Activated CD4-positive, alpha-beta T cell treated with anti-CD3 and anti-CD28 coated beads for 36 hours (primary cell): ENCODE data around the gene P2RY8. TPM values are rescaled to one million over a fixed set of nuclear protein-coding genes. Genes with fewer than 3 reads are reported as not detected.

ENCODE experiments used
- ATAC-seq: fragments of 200-7000 bp; cut with Tn5 transposase; one replicate; pipeline ENCODE4 v1.10.0; 2021; ENCODE audit warnings: mild to moderate bottlenecking, moderate library complexity
- CTCF ChIA-PET: fragments of 350-600 bp; sonication (Branson Sonifier 250); formaldehyde crosslinking; loops from one replicate; lab custom pipeline; 2021; ENCODE audit warnings: antibody characterized with exemption; lab: Charles Lee
- POLR2A ChIA-PET: fragments of 350-600 bp; sonication (Branson Sonifier 250); formaldehyde crosslinking; loops from one replicate; lab custom pipeline; 2021; ENCODE audit warnings: antibody characterized with exemption, inconsistent platforms; lab: Charles Lee
- DNase-seq: peaks from one replicate; pipeline ENCODE4 v3.0.0-alpha.2; 2020
- H3K27ac Mint-ChIP-seq: one replicate; pipeline ENCODE4 v1.8.0; 2021; ENCODE audit warnings: mixed read lengths
- H3K27me3 Mint-ChIP-seq: one replicate; pipeline ENCODE4 v1.8.0; 2021; ENCODE audit warnings: mixed read lengths
- H3K36me3 Mint-ChIP-seq: one replicate; pipeline ENCODE4 v1.8.0; 2021; ENCODE audit warnings: low read depth, mixed read lengths
- H3K4me1 Mint-ChIP-seq: one replicate; pipeline ENCODE4 v1.8.0; 2021; ENCODE audit warnings: mixed read lengths
- H3K4me3 Mint-ChIP-seq: one replicate; pipeline ENCODE4 v1.8.0; 2021; ENCODE audit warnings: mild to moderate bottlenecking, moderate library complexity, mixed read lengths
- H3K9me3 Mint-ChIP-seq: one replicate; pipeline ENCODE4 v1.8.0; 2021; ENCODE audit warnings: low read depth, mixed read lengths
- intact Hi-C, 2 experiments: fragments of 100-400 bp; cut with DNase I in 1 of 2; cut with micrococcal nuclease in 1 of 2; formaldehyde crosslinking; loops; one replicate each; pipeline versions ENCODE4 v1.14.2 to v1.15.1; 2022 to 2024; cut with DNase I, micrococcal nuclease
- total RNA-seq, 2 experiments: library from RNA; stranded (reverse); gene quantifications; one replicate each; pipeline ENCODE4 v1.2.3, GENCODE V29; 2021

The P2RY8 gene
- total RNA-seq, 2 experiments from 2014 or later, result 19.8 to 21.2 TPM

DNA sequence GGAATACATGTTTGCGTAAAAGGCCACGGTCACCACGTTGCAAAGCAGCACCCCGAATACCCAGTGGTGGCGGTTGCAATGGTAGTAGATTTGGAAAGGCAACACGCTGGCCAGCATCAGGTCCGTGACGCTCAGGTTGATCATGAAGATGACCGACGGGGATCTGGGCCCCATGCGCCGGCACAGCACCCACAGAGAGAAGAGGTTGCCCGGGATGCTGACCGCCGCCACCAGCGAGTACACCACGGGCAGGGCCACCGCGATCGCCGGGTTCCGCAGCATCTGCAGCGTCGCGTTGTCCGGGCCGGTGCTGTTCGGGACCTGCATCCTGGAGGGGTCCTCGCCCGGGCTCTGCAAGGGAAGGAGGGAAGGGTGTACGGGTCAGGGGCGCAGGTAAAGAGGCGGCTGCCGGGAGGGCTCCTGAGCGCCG lies 70.7 kb downstream of the P2RY8 start:
- Mint-ChIP-seq H3K9me3 (no peaks in the 10 kb centered on the region), H3K4me3 (no peak overlapping the region), H3K27ac (no peak overlapping the region), H3K4me1 (peaks cover 81% of the 10 kb centered on the region), H3K36me3 (peaks cover 31% of the 10 kb centered on the region), H3K27me3 (no peaks in the 10 kb centered on the region)
- CTCF ChIA-PET, result no interaction called here
- DNase-seq (peak; percentile 9), ATAC-seq (no peak)
- intact Hi-C loops, result loop anchor here in 1 of 2 experiments (10.0 kb wide), 1 partner anchor 1229 kb away; the partner anchor contains the start of gene CD99
- POLR2A ChIA-PET, result no interaction called here

DNA sequence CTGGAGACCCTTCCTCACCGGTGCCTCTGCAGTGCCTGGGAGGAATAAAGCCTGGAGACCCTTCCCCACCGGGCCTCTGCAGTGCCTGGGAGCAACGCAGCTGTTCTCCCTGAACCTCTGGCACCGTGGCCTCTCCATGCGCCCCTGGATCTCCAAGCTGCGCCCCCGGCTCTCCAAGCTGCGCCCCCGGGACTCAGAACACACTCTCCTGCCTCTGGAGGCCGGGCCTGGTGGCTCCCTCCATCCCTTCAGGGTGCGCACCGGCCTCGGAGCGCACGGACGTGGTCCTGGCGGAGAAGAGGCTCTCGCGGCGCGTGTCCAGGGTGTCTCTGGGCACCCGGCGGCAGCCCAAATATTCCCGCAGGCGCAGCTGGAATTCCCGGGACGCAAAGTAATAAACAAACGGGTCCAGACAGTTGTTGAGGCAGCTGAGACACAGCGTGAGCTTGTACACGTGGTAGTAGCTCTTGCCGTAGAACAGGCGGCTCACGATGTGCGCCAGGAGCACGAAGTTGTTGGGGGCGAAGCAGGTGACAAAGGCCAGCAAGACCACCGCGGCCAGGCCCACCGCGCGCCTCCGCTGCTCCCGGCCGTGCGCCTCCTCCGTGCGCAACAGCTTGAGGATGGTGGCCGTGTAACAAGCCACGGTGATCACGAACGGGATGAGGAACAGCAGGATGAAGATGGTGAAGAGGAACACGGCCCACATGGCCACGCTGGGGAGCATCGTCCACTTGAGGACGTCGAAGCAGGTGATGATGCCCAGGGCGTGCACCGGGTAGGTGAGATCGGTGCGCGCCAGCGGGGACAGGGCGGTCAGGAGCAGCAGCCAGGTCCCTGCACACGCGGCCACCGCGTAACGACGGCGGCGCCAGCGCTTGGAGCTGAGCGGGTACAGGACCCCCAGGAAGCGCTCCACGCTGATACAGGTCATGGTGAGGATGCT lies 71.4 kb downstream of the P2RY8 start:
- ChIA-PET CTCF (no interaction called here), POLR2A (no interaction called here)
- no peaks in the 10 kb centered on the region for H3K27me3 Mint-ChIP-seq
- H3K4me3 Mint-ChIP-seq, result no peak overlapping the region
- peaks cover 31% of the 10 kb centered on the region for H3K36me3 Mint-ChIP-seq
- intact Hi-C loops, result loop anchor here in 1 of 2 experiments (10.0 kb wide), 1 partner anchor 1229 kb away; the partner anchor contains the start of gene CD99
- no peak for DNase-seq
- no peak for ATAC-seq
- no peaks in the 10 kb centered on the region for H3K9me3 Mint-ChIP-seq
- peaks cover 75% of the 10 kb centered on the region for H3K4me1 Mint-ChIP-seq
- peak overlapping the region; percentile 78 for H3K27ac Mint-ChIP-seq

DNA sequence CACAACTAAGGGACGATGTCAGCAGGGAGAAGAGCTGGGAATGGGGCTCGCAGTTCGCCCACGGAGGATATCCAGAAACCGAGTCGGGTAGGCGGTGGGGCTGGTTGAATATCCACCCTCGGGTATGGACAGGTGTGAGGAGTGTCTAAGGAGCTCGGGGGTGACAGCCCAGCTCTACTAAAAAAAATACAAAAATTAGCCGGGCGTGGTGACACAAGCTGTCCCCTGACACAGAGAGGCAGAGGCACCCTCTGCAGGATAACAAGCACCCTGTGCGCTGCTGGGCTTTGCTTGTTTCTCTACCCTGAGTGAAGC lies 72.1 kb downstream of the P2RY8 start:
- H3K4me3 Mint-ChIP-seq, result peak overlapping the region; percentile 52
- peak overlapping the region; percentile 78 for H3K27ac Mint-ChIP-seq
- peaks cover 70% of the 10 kb centered on the region for H3K4me1 Mint-ChIP-seq
- intact Hi-C loops, result loop anchor here in 1 of 2 experiments (10.0 kb wide), 1 partner anchor 1230 kb away; the partner anchor contains the start of gene CD99
- no peaks in the 10 kb centered on the region for H3K9me3 Mint-ChIP-seq
- POLR2A ChIA-PET, result no interaction called here
- no peaks in the 10 kb centered on the region for H3K27me3 Mint-ChIP-seq
- ATAC-seq, result no peak
- CTCF ChIA-PET, result no interaction called here
- no peak for DNase-seq
- H3K36me3 Mint-ChIP-seq, result peaks cover 31% of the 10 kb centered on the region

DNA sequence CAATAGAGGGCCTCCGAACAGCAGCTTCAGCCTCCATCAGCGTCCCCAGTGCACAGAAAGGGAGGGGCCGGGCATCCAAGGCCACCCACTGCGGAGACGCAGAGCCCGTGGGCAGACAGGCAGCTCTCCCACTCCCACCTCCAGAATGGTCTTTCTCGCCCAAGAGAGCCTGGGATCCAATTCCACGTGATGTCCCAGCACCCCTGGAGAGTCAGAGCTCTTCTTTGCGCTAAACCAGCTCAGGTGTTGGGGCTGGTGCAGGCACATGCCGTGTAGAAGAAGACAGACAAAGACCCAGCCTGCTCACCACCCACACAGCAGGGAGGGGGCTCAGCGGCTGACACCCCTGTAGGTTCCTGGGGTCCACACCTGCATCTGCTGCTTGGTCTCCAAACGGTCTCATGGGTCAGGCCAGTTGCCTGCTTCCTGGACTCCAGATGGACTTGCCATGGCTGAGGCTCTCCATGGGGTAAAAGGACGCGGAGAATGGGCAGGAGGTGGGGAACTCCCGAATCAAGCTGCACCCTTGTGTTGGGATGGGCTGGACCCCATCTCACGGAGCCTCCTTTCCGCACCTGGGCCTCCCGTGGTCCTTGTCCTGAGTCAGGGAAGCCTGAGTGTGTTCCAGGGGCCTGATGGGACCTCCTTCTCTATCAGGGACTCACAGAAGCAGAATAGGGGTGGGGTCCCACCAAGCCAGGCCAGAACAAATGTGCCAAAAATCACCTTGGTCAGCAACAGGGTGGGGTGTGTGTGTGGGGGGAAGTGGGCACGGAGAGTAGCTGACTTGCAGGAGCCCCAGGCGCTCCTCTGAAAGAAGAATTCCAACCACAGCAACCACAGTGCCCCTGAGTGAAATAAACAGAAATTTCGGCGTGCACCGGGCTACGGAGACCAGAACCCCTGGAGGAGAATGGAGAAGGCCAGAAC lies 72.7 kb downstream of the P2RY8 start:
- DNase-seq, result peak; percentile 39
- intact Hi-C loops, result loop anchor here in 1 of 2 experiments (10.0 kb wide), 1 partner anchor 1230 kb away; the partner anchor contains the start of gene CD99
- ChIA-PET CTCF (no interaction called here), POLR2A (no interaction called here)
- H3K27ac Mint-ChIP-seq, result peak overlapping the region; percentile 97
- peaks cover 31% of the 10 kb centered on the region for H3K36me3 Mint-ChIP-seq
- peak overlapping the region; percentile 52 for H3K4me3 Mint-ChIP-seq
- no peaks in the 10 kb centered on the region for H3K27me3 Mint-ChIP-seq
- no peak for ATAC-seq
- no peaks in the 10 kb centered on the region for H3K9me3 Mint-ChIP-seq
- peaks cover 64% of the 10 kb centered on the region for H3K4me1 Mint-ChIP-seq

DNA sequence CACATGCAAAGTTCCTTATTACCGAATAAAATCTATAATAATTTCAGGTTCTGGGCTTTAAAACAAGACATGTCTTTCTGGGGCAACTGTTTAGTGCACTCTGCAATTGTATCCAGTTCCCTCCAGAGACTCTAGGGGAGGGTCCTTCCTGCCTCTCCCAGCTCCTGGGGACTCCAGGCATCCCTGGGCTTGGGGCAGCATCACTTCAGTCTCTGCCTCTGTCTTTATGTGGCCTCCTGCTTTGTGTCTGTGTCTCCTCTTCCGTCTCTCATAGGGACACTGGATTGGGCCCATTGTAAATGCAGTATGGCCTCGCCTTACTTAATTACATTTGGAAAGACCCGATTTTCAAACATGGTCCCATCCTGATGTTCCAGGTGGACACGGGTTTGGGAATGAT lies 73.4 kb downstream of the P2RY8 start:
- POLR2A ChIA-PET, result no interaction called here
- H3K9me3 Mint-ChIP-seq, result no peaks in the 10 kb centered on the region
- no peaks in the 10 kb centered on the region for H3K27me3 Mint-ChIP-seq
- H3K27ac Mint-ChIP-seq, result peak overlapping the region; percentile 97
- CTCF ChIA-PET, result no interaction called here
- ATAC-seq (no peak), DNase-seq (peak; percentile 5)
- peaks cover 60% of the 10 kb centered on the region for H3K4me1 Mint-ChIP-seq
- H3K4me3 Mint-ChIP-seq, result peak overlapping the region; percentile 53
- H3K36me3 Mint-ChIP-seq, result peaks cover 31% of the 10 kb centered on the region
- intact Hi-C loops, result loop anchor here (1.0 to 10.0 kb wide), 8 partner anchors 18 to 1233 kb away; partner anchors contain the start of genes AKAP17A (in 1 of the 2) and CD99 (in 1 of the 2)

DNA sequence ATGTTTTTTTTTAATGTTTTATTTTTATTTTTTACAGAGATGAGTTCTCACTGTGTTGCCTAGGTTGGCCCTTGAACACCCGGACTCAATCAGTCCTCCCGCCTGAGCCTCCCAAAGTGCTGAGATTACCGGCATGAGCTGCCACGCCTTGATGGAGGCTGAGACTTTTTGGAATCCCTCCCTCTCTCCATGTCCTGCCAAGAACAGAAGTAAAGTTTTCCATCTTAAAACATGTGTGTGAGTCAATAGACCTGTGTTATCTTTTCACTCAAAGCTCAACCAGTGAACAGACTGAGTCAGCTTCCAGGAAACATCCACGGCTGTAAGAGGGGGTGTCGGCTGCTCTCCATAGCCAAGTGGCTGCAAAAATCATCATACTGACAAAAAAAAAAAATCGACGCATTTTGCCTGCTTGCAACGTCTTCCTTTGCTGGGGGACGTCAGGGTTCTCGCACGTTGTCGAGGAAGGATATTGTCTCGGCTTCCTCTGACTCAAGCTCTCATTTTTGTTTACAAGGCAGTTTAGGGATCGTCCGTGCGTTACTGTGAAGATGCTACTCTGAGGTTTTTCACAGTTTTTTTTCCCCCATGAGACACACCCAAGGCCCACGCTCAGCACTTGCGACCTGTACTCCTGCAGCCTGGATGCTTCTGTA lies 74.3 kb downstream of the P2RY8 start:
- Mint-ChIP-seq H3K4me3 (peak overlapping the region; percentile 53), H3K4me1 (peaks cover 54% of the 10 kb centered on the region), H3K9me3 (no peaks in the 10 kb centered on the region), H3K36me3 (peaks cover 29% of the 10 kb centered on the region), H3K27ac (peak overlapping the region; percentile 97), H3K27me3 (no peaks in the 10 kb centered on the region)
- CTCF ChIA-PET, result no interaction called here
- POLR2A ChIA-PET, result no interaction called here
- intact Hi-C loops, result loop anchor here (1.0 to 10.0 kb wide), 8 partner anchors 19 to 1234 kb away; partner anchors contain the start of genes AKAP17A (in 1 of the 2) and CD99 (in 1 of the 2)
- peak; percentile 87 for DNase-seq
- peak; percentile 90 for ATAC-seq

DNA sequence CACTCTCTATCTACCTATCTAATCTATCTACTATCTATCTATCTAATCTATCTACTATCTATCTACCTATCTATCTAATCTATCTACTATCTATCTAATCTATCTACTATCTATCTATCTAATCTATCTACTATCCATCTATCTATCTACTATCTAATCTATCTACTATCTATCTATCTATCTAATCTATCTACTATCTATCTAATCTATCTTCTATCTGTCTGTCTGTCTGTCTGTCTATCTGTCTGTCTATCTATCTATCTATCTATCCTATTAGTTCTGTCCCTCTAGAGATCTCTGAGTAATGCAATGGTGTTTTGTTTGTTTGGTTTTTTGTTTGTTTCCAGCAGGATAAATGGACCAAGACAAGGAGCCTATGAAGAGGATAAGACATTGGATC lies 74.9 kb downstream of the P2RY8 start:
- H3K4me1 Mint-ChIP-seq, result peaks cover 49% of the 10 kb centered on the region
- ChIA-PET POLR2A (no interaction called here), CTCF (no interaction called here)
- H3K27ac Mint-ChIP-seq, result peak overlapping the region; percentile 97
- no peaks in the 10 kb centered on the region for H3K27me3 Mint-ChIP-seq
- intact Hi-C loops, result loop anchor here (1.0 to 10.0 kb wide), 7 partner anchors 67 to 1235 kb away; partner anchors contain the start of genes AKAP17A (in 1 of the 2) and CD99 (in 1 of the 2)
- H3K4me3 Mint-ChIP-seq, result peak overlapping the region; percentile 53
- H3K36me3 Mint-ChIP-seq, result peaks cover 25% of the 10 kb centered on the region
- DNase-seq (no peak), ATAC-seq (no peak)
- no peaks in the 10 kb centered on the region for H3K9me3 Mint-ChIP-seq

DNA sequence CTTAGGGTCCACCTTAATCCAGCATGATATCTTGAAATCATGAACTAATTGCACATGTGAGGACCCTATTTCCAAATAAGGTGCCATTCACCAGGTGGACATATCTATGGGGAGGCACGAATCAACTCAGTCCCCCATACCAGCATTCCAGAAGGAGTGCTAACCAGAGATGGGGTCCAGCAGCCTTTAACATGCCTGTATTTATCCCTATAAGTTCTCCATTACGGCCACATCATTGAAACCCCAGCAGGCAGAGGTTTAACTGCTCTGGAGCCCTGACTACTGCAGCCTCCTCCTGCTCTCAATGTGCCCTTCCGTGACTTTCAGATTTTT lies 81.1 kb downstream of the P2RY8 start:
- Mint-ChIP-seq H3K27me3 (no peaks in the 10 kb centered on the region), H3K27ac (no peak overlapping the region), H3K36me3 (no peaks in the 10 kb centered on the region), H3K9me3 (no peaks in the 10 kb centered on the region), H3K4me3 (no peak overlapping the region), H3K4me1 (peaks cover 8% of the 10 kb centered on the region)
- ChIA-PET CTCF (no interaction called here), POLR2A (no interaction called here)
- DNase-seq, result no peak
- ATAC-seq, result no peak
- intact Hi-C loops, result loop anchor here (2.0 kb wide), 3 partner anchors 25 to 193 kb away; no protein-coding TSS in a partner anchor

DNA sequence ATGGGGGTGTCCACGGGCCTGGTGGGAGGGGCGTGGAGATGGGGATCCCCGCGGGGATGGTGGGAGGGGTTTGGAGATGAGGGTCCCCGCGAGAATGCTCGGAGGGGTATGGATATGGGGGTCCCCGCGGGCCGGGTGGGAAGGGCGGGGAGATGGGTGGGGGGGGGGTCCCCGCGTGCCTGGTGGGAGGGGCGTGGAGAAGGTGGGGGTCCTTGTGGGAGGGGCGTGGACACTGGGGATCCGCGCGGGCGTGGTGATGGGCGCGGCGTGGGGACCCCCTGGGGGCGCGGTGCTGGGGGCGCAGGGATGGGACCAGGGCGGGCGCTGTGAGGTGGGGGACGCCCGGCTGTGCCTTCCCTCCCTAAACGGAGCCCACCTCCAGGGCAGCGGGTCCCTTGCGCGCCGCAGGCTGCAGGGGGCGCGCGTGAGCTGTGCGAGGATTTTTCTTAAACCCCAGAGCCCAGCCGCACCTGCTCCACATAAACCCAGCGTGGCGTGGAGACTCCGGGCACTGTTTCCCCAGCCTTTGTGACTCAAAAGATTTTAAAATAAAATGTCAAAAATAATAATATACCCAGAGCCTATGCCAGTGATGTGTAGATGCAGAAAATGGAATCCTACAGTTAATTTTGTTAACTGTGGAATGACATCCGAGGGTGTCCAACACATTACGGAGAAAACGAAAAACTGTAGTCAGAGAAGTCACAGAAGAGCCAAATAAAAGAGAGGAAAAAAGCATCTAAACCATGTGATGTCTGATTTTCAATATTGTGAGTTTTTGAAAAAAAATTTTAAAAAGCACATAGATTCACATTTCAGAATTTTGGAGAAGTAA lies 82.8 kb downstream of the P2RY8 start:
- CTCF ChIA-PET, result no interaction called here
- H3K27me3 Mint-ChIP-seq, result no peaks in the 10 kb centered on the region
- peaks cover 10% of the 10 kb centered on the region for H3K36me3 Mint-ChIP-seq
- intact Hi-C loops, result loop anchor here (1.0 to 5.0 kb wide), 15 partner anchors 27 to 1237 kb away; partner anchors contain the start of genes P2RY8 (in 2 of the 2), SLC25A6 (in 2 of the 2), AKAP17A (in 1 of the 2) and CD99 (in 1 of the 2)
- peak overlapping the region; percentile 47 for H3K27ac Mint-ChIP-seq
- peaks cover 7% of the 10 kb centered on the region for H3K9me3 Mint-ChIP-seq
- ATAC-seq, result peak; percentile 57
- peak overlapping the region; percentile 53 for H3K4me3 Mint-ChIP-seq
- POLR2A ChIA-PET, result no interaction called here
- DNase-seq, result peak; percentile 96
- H3K4me1 Mint-ChIP-seq, result peaks cover 8% of the 10 kb centered on the region

DNA sequence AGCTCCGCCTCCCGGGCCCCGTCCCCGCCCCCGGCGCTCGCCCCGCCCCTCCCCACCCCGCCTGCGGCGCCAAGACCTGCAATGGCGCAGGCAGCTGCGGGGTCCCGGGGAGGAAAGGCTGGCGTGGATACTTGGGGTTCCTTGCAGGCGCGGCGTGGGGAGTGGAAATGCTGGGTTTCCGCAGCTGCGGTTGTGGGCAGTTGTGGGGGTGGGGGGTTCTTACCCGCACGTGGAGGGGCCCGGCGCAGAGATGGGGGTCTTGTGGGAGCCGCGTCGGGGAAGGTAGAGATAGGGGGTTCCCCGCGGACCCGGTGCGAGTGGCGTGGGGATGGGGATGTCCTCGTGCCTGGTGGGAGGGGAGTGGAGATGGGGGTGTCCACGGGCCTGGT lies 83.6 kb downstream of the P2RY8 start:
- ChIA-PET POLR2A (no interaction called here), CTCF (no interaction called here)
- H3K4me3 Mint-ChIP-seq, result peak overlapping the region; percentile 83
- peak overlapping the region; percentile 89 for H3K27ac Mint-ChIP-seq
- DNase-seq (no peak), ATAC-seq (peak; percentile 64)
- no peaks in the 10 kb centered on the region for H3K27me3 Mint-ChIP-seq
- H3K9me3 Mint-ChIP-seq, result peaks cover 15% of the 10 kb centered on the region
- peaks cover 8% of the 10 kb centered on the region for H3K4me1 Mint-ChIP-seq
- intact Hi-C loops, result loop anchor here (1.0 to 5.0 kb wide), 8 partner anchors 61 to 1238 kb away; partner anchors contain the start of genes SLC25A6 (in 2 of the 2), AKAP17A (in 1 of the 2), CD99 (in 1 of the 2) and PPP2R3B (in 1 of the 2)
- H3K36me3 Mint-ChIP-seq, result peaks cover 18% of the 10 kb centered on the region
